ENCODE results near the gene HIPK4. TPM values are rescaled to one million over a fixed set of nuclear protein-coding genes. Genes with fewer than 3 reads are reported as not detected.

HIPK4 gene
- total and polyA plus RNA-seq, 9 of the 15 experiments (the other 6 are each of a cell fraction or from before 2014, with no cell fraction given) = 0.06 to 0.09 TPM; not detected in 7

DNA sequence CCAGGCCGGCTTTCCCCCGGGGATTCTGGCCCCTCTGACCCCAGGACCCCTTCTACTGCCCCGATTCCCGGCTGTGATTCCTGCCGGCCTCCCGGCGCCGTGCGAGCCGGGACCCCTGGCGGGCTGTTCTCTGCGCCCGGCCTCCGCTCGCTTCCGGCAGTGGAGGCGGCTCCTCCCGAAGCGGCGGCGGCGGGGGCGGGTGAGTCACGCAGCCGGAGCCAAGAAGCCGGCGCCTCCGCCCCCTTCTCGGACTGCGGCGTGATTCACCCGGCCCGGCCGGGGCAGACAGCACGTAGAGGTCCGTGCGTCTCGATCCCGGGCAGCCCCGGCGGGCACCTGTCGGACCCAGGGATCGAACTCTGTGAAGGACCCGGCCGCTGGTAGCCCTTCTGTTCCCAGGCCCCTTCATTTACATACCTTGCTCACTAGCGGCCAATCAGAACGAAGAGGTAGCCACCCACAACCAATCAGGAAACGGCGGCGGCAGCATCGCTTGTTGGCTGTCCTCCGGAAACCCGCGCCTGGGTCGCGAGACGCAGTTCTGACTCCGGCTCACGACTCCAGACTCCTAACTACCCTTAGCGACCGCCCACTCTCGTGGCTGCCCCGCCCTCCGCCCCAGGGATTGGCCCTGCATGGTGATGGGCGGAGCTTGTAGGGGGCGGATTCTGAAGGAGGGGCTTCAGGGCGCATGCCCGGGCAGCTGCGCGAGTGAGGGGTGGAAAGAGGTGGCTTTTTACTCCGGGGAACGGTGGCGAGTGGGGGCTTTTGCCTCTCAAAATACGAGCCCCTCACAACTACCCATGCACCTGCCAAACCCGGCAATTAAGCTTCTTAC lies 35.7 kb upstream of the HIPK4 start, which contains the start of gene SERTAD1 (continued):
- TF ChIP-seq, protein P1, sequence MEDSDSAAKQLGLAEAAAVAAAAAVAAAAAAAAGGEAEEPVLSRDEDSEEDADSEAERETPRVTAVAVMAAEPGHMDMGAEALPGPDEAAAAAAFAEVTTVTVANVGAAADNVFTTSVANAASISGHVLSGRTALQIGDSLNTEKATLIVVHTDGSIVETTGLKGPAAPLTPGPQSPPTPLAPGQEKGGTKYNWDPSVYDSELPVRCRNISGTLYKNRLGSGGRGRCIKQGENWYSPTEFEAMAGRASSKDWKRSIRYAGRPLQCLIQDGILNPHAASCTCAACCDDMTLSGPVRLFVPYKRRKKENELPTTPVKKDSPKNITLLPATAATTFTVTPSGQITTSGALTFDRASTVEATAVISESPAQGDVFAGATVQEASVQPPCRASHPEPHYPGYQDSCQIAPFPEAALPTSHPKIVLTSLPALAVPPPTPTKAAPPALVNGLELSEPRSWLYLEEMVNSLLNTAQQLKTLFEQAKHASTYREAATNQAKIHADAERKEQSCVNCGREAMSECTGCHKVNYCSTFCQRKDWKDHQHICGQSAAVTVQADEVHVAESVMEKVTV (CRISPR knock-in tag; IDR thresholded peaks at IDR 0.05) = no peak
- TF ChIP-seq ADNP (tag; IDR thresholded peaks at IDR 0.05) = no peak
- no peak for TF ChIP-seq MIER1 (IDR thresholded peaks at IDR 0.05; ENCODE audit: low read depth)
- TF ChIP-seq ZNF282 (CRISPR knock-in tag; IDR thresholded peaks at IDR 0.05) = no peak
- TF ChIP-seq EP400 (IDR thresholded peaks at IDR 0.05) = peak; percentile 32; the same call in 1 of the 2 replicates
- TF ChIP-seq MEIS2 (IDR thresholded peaks at IDR 0.05; ENCODE audit: partially characterized antibody) = peak; percentile 85
- no peak for TF ChIP-seq ZKSCAN8 (CRISPR knock-in tag; IDR thresholded peaks at IDR 0.05)
- no peak for TF ChIP-seq ZNF124 (CRISPR knock-in tag; IDR thresholded peaks at IDR 0.05)
- no peak; the same call in 1 of the 2 replicates for TF ChIP-seq SMARCE1 (IDR thresholded peaks at IDR 0.05)
- TF ChIP-seq NCOA6 (IDR thresholded peaks at IDR 0.05) = no peak
- TF ChIP-seq FOXM1 (IDR thresholded peaks at IDR 0.05; ENCODE audit: low read depth) = no peak
- peak; percentile 54; the same call in 1 of the 2 replicates for TF ChIP-seq FOXM1 (CRISPR knock-in tag; IDR thresholded peaks at IDR 0.05; ENCODE audit: low read depth)
- TF ChIP-seq RAD51 (IDR thresholded peaks at IDR 0.05; ENCODE audit: borderline replicate concordance, low read depth) = no peak
- no peak for TF ChIP-seq MTA2 (IDR thresholded peaks at IDR 0.05; ENCODE audit: low read depth)
- peak in 1 of 2 experiments; percentile 18; a peak in 2 of 4 replicates for TF ChIP-seq RAD21 (CRISPR knock-in tag; conservative IDR thresholded peaks at IDR 0.05 in 1 of 2, IDR thresholded peaks at IDR 0.05 in 1 of 2)
- TF ChIP-seq, protein P2, sequence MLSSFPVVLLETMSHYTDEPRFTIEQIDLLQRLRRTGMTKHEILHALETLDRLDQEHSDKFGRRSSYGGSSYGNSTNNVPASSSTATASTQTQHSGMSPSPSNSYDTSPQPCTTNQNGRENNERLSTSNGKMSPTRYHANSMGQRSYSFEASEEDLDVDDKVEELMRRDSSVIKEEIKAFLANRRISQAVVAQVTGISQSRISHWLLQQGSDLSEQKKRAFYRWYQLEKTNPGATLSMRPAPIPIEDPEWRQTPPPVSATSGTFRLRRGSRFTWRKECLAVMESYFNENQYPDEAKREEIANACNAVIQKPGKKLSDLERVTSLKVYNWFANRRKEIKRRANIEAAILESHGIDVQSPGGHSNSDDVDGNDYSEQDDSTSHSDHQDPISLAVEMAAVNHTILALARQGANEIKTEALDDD (IDR thresholded peaks at IDR 0.05) = no peak
- no peak for TF ChIP-seq ZNF311 (CRISPR knock-in tag; IDR thresholded peaks at IDR 0.05)
- peak; percentile 77; the same call in 1 of the 2 replicates for TF ChIP-seq ERF (CRISPR knock-in tag; IDR thresholded peaks at IDR 0.05)
- no peak for TF ChIP-seq ZNF764 (CRISPR knock-in tag; IDR thresholded peaks at IDR 0.05; ENCODE audit: low read depth)
- TF ChIP-seq, protein P3, sequence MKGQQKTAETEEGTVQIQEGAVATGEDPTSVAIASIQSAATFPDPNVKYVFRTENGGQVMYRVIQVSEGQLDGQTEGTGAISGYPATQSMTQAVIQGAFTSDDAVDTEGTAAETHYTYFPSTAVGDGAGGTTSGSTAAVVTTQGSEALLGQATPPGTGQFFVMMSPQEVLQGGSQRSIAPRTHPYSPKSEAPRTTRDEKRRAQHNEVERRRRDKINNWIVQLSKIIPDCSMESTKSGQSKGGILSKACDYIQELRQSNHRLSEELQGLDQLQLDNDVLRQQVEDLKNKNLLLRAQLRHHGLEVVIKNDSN (CRISPR knock-in tag; IDR thresholded peaks at IDR 0.05) = 0 out of 2 replicates have a peak, but pooled peaks have one; percentile 32

Data from K562 (cell line).